Panc1 (cell line): Measurements from ENCODE around the gene EDC3. TPM values are rescaled to one million over a fixed set of nuclear protein-coding genes. Genes with fewer than 3 reads are reported as not detected.
"Not testable (repeated sequence)": the region's sequence is repeated elsewhere in the genome, so short reads cannot be mapped to it uniquely, and the experiment has no call there.

ENCODE experiments used
- ATAC-seq: fragments of 200-7000 bp; cut with Tn5 transposase; 2 replicates; pipeline ENCODE4 v1.9.1; 2020; ENCODE audit warnings: mild to moderate bottlenecking, moderate library complexity
- BruUV-seq: library from RNA; stranded (reverse); fragments of 400-500 nt; replicated peaks from 2 replicates; lab custom pipeline; 2021; lab: Mats Ljungman, UMichigan
- CTCF ChIA-PET: fragments of 300-600 bp; sonication (Branson Sonifier 250); formaldehyde crosslinking; loops from one replicate; lab custom pipeline; 2022; ENCODE audit warnings: antibody characterized with exemption; lab: Charles Lee
- POLR2A ChIA-PET: fragments of 300-600 bp; sonication (Branson Sonifier 250); formaldehyde crosslinking; loops from one replicate; lab custom pipeline; 2022; ENCODE audit warnings: antibody characterized with exemption; lab: Charles Lee
- DNase-seq: peaks from one replicate; pipeline ENCODE4 v3.0.0-alpha.2; 2010; ENCODE audit warnings: low read depth, low spot score
- H3K27ac ChIP-seq: 2 replicates; pipeline ENCODE4 v1.5.1; 2011; ENCODE audit warnings: mild to moderate bottlenecking, low read length, inconsistent platforms
- H3K27me3 ChIP-seq: fragments of 200-500 bp; sonication (Bioruptor generic); 2 replicates; pipeline ENCODE4 v1.6.0; 2014; ENCODE audit warnings: low read length, inconsistent platforms; ENCODE audit not compliant: control insufficient read depth, insufficient read depth
- H3K36me3 ChIP-seq: fragments of 200-500 bp; sonication (Bioruptor generic); 2 replicates; pipeline ENCODE4 v1.5.1; 2014; ENCODE audit warnings: inconsistent platforms, mild to moderate bottlenecking, low read length, moderate library complexity; ENCODE audit not compliant: control insufficient read depth, insufficient read depth
- H3K4me1 ChIP-seq: 2 replicates; pipeline ENCODE4 v1.5.1; 2011; ENCODE audit warnings: inconsistent platforms, mild to moderate bottlenecking, low read length, moderate library complexity; ENCODE audit not compliant: control insufficient read depth, insufficient read depth
- H3K4me3 ChIP-seq, 2 experiments: 2 replicates each; pipeline ENCODE4 v1.5.1; 2011 to 2012; ENCODE audit warnings: low read depth in 2 of 2, low read length in 2 of 2, mild to moderate bottlenecking in 2 of 2, inconsistent platforms in 1 of 2, moderate library complexity in 1 of 2
- H3K9me3 ChIP-seq: fragments of 200-500 bp; sonication (Bioruptor generic); 2 replicates; pipeline ENCODE4 v1.5.1; 2014; ENCODE audit warnings: low read depth, mild to moderate bottlenecking, inconsistent platforms, low read length, moderate library complexity; ENCODE audit not compliant: control insufficient read depth, insufficient read depth
- CTCF ChIP-seq: fragments of 450-650 bp; IDR thresholded peaks from 2 replicates; pipeline ENCODE4 v1.5.1; 2017; ENCODE audit warnings: mild to moderate bottlenecking
- POLR2AphosphoS5 ChIP-seq: IDR thresholded peaks from 2 replicates; pipeline ENCODE4 v1.6.1; 2012; ENCODE audit warnings: mild to moderate bottlenecking, low read depth, low read length, moderate library complexity
- REST ChIP-seq, 2 experiments: IDR thresholded peaks; 2 replicates each; pipeline ENCODE4 v1.6.1; 2011 to 2012; ENCODE audit warnings: low read depth in 2 of 2, control low read depth in 1 of 2, low read length in 1 of 2, mild to moderate bottlenecking in 1 of 2, moderate library complexity in 1 of 2; ENCODE audit not compliant: insufficient read depth in 1 of 2
- SIN3A ChIP-seq: IDR thresholded peaks from 2 replicates; pipeline ENCODE4 v1.6.1; 2012; ENCODE audit warnings: low read depth, mild to moderate bottlenecking, low read length, moderate library complexity, borderline replicate concordance; ENCODE audit not compliant: insufficient read depth
- TCF7L2 ChIP-seq: IDR thresholded peaks from 2 replicates; pipeline ENCODE4 v1.6.1; 2011; ENCODE audit warnings: mild to moderate bottlenecking, low read depth, low read length, inconsistent platforms
- in situ Hi-C: cut with HindIII; loops from 2 replicates; pipeline ENCODE4 v1.10.0; 2016; ENCODE audit warnings: low sequenced_read_pairs, low pct_unique_long_range_greater_than_20kb
- intact Hi-C: fragments of 100-400 bp; cut with micrococcal nuclease; formaldehyde crosslinking; loops from one replicate; pipeline ENCODE4 v1.10.0; 2022; ENCODE audit not compliant: unreplicated experiment
- total RNA-seq: library from RNA; stranded (reverse); gene quantifications from one replicate; pipeline ENCODE4 v1.2.1, GENCODE V29; 2021; ENCODE audit not compliant: unreplicated experiment

Gene EDC3
- total RNA-seq, 1 experiment from 2014 or later = 45.5 TPM

- TF ChIP-seq TCF7L2 (no peak), SIN3A (no peak), POLR2AphosphoS5 (no peak), REST (IDR thresholded peaks at IDR 0.05; ENCODE audit: insufficient read depth in 1 of 2, low read depth in 2 of 2, low read length in 1 of 2) (no peak), CTCF (no peak)
- CTCF ChIA-PET = no interaction called here
- BruUV-seq = no TSS peak
- H3K27ac ChIP-seq = no peak overlapping the region
- H3K9me3 ChIP-seq = no peaks in the 10 kb centered on the region
- H3K4me1 ChIP-seq = peaks cover 6% of the 10 kb centered on the region
- in situ Hi-C loops (no loop called here), intact Hi-C loops (no loop called here)
- POLR2A ChIA-PET = no interaction called here
- no peak overlapping the region for H3K4me3 ChIP-seq
- no peaks in the 10 kb centered on the region for H3K36me3 ChIP-seq
- no peaks in the 10 kb centered on the region for H3K27me3 ChIP-seq
- no peak for ATAC-seq
- no peak for DNase-seq
Measured at GRCh38 chr15:74663303-74664027, 32.4 kb downstream of the EDC3 start.

GRCh38 chr15:74662064-74662860 lies 33.6 kb downstream of the EDC3 start:
- POLR2A ChIA-PET = no interaction called here
- Histone ChIP-seq H3K4me1 (peaks cover 6% of the 10 kb centered on the region), H3K27ac (no peak overlapping the region), H3K27me3 (no peaks in the 10 kb centered on the region), H3K36me3 (no peaks in the 10 kb centered on the region), H3K9me3 (no peaks in the 10 kb centered on the region), H3K4me3 (no peak overlapping the region)
- DNase-seq = no peak
- TF ChIP-seq REST (IDR thresholded peaks at IDR 0.05; ENCODE audit: insufficient read depth in 1 of 2, low read depth in 2 of 2, low read length in 1 of 2) (no peak), POLR2AphosphoS5 (no peak), TCF7L2 (no peak), CTCF (no peak), SIN3A (no peak)
- intact Hi-C loops = no loop called here
- CTCF ChIA-PET = no interaction called here
- no TSS peak for BruUV-seq
- no peak for ATAC-seq
- in situ Hi-C loops = no loop called here

- BruUV-seq, H3K9me3 ChIP-seq, in situ Hi-C loops, intact Hi-C loops, POLR2A ChIA-PET, ATAC-seq, H3K36me3 ChIP-seq, H3K4me1 ChIP-seq, H3K27me3 ChIP-seq, DNase-seq, H3K27ac ChIP-seq, H3K4me3 ChIP-seq: not testable (repeated sequence)
- CTCF ChIA-PET = interaction anchor here (0.6 kb wide), 1 partner anchor 120 kb away, joined by 10 read pairs; the partner anchor contains the start of gene ARID3B
Measured at GRCh38 chr15:74661280-74661679, 34.5 kb downstream of the EDC3 start.
